CD4-positive, alpha-beta T cell treated with Interleukin-12 subunit alpha and Interleukin-12 subunit beta, for 1 hour (primary cell): ENCODE data around the gene SIK3.

Experiments
- DNase-seq: peaks from one replicate; pipeline ENCODE4 v3.0.0-alpha.2; 2020

SIK3 gene

DNA sequence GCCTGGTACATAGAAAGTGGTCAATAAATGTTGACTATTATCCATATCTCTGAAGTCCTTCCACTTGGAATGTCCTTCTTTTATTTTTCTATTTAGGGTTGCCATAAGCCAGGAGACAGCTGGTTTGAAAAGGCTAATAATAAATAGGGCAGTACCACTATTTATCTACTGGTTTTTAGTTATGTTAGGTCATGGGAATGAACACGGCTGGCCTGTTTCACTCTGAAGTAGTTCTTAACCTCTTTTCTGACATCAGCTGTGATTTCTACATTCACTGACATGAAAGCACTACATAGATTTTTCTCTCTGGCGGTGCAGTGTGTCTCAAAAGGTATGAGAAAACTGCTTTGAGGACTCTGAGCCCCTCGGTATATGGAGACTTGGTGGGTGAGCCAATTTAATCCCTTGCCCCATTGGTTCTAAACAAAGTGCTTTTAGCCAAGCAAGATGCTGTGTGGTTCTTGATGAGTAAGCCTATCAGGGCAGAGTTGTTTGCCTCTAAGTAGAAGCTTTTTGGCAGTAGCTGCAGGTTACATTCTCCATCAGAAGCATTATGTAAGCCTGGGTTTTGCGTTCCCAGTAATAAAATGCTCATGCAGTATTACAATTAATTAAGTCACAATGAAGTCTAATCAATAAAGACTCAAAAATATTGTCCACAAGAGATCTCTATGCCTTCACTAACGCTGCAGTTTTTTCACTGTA lies 212.1 kb downstream of the SIK3 start:
- DNase-seq = no peak

DNA sequence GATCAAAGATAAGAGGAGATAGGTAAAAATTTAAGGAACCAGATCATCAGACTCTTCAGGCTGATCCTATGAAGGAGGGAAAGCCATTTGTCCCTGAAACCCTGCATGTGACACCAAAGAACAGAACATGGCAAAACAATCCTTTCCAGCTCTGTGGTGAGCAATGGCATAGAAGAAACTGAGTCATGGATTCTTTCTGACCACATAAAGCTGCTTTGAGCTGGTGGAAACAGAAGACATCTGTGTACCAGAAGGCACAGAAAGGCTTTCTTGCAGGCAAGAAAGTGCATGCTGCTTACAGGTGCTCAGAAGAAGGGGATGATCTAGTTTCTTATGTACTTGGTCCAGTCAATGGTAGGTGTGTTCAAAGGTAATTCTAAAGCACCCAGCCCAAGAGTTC lies 215.8 kb downstream of the SIK3 start:
- DNase-seq = no peak

DNA sequence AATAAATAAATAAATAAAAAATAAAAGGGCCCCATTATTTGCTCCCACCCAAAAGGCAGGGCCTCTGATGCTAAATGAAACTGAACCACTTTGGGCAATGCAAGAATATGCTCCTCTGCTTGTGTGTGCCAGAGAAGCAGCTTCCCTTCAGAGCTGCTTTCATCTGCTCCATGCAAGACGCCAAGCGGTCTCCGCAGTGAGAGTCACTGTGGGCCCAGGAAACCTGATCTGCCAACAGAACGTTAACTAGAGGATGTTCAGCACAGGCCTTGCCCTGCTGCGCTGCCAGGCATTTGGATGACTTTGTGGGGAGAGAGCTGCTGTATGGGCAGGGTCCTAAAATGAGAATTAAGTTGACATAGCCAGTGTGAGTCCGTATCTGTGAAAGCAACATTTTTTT lies 217.1 kb downstream of the SIK3 start:
- no peak for DNase-seq

DNA sequence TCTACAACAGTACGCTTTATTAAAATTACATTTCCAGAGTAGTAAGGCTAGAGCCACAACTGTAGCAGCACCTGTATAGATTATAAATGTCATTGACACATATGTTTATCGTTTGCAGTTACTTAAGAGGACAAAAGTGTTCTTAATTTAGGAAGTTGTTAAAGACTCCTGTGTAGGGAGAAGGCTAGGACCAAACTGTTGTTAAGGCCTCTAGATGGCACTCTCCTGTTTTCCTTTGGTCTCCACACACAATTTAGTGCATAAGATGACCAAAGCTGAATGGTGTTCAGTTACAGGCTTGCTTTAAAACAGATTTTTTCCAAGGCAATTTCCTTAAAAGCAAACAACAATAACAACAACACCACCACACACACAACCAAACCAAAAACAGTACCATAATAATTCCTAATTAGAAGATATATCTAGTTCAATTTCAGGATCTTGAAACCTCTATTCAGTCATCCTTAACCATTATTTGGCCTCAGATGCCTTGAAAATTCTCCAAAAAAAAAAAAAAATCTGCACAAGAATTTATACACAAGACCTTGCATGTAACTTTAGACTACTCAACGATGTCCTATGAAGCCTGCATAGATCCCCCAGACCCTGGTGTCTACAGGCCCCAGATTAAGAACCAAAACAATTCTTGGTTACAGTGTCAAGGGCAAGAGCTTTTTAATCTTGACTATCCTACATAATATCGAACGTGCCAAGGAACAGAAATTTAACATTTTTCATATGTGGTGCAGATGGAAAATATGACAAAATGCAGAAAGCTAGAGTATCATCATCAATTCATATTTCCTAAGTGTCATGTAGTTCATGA lies 218.2 kb downstream of the SIK3 start:
- DNase-seq = peak; percentile 69

DNA sequence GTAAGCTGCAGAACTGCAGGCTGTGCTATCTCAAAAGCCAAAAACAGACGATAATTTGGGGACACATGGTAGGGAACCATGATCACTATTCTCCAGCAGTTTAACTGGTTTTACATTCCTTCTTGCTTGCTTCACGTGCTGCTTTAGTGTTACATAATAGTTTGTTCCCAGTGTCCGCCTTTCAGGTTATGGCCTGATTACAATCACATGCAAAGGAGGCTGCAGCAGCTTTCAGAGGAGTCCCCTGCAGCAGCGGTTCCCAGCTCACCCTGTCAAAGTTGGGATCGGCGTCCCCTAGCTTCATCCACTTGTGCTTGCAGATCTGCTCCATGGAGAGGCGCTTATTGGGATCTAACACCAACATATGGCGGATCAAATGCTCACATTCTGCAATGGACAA lies 221.6 kb downstream of the SIK3 start:
- no peak for DNase-seq

DNA sequence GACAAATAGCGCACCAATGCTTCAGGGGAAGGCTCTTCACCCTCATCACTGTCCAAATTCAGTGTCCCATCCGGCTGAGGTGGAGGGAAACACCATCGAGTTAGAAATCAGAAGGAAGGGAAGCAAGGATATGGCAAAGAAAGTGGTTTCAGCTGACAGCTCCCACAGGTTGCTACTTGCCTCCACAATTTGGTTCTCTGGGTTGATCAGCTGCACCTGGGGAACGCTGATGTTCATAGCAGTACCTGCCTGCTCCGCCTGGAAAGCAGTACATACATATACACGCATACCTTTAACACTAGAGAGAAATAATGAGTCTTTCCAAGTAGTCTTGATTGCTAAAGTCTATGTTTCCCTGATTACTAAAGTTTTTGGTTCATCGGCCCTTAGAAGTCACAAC lies 223.0 kb downstream of the SIK3 start:
- no peak for DNase-seq

DNA sequence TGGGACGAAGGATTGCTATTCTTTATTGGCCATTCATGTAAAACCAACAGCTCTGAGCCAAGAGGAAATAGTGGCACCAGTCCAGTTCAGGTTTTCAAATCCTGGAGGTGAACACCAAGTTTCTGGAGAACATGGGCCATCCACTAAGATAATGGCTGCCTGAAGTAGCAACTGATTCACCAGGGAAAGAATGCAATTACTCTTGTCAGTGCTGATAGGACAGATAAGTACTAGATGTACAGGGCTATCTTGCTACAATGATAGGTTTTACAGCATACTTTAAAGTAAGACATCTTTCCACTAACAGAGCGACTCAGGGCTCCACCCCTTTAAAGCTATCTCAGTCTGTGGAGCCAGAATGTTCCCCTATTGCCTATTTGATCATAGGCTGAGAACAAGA lies 224.0 kb downstream of the SIK3 start:
- no peak for DNase-seq

DNA sequence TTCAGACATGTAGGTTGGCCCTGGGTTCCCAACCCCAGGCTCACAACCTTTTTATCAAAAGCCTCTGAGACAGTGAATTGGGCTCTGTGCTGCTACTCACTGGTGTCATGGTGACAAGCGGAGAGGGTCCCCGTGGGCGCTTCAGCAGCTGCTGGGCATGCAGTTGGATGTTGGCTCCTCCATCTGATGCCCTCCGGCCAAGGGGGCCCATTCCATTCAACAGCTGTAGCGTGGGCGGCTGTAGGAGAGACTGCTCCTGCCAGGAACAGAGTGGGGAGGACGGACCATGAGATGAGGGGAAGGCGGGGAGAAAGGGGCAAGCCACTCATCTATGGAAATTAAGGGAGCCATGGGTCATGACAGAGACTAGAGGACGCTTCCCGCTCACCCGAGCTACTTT lies 224.8 kb downstream of the SIK3 start:
- DNase-seq = no peak

DNA sequence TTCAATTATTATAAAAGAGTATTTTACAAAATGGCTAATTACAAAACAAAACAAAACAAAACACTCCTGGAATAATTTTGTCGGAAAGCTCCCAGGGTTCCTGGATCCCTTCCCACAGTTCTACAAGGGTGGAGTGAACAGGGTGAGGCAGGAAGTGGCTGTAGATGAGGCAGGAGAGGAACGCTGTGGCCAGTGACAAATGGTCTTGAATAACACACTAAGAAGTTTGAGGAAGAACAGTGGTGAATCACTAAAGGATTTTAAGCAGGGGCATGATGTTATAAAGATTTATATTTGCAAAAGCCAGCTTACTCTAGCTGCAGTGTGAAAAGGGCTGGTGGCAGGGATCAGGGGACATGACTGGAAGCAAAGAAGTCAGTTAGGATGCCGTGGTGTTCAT lies 227.0 kb downstream of the SIK3 start:
- DNase-seq = no peak

DNA sequence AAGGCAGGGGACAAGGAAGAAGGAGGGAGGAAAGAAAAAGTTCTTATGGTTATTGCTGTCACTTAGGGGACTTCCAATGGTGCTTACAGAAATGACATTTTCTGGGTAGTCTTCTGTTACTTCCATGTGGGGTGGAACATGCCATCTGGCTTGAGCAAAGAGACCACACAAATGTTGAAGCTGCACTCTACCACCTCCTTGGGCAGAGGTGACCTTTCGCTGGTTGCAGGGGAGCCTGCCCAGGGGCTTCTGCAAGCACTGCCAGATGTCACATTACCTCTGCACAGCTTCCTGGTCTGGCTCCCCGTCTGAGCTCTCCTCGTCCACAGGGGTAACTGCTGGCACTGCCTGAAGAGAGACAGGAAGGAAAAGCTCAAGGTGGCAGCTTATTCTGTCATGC lies 228.2 kb downstream of the SIK3 start:
- DNase-seq = no peak

DNA sequence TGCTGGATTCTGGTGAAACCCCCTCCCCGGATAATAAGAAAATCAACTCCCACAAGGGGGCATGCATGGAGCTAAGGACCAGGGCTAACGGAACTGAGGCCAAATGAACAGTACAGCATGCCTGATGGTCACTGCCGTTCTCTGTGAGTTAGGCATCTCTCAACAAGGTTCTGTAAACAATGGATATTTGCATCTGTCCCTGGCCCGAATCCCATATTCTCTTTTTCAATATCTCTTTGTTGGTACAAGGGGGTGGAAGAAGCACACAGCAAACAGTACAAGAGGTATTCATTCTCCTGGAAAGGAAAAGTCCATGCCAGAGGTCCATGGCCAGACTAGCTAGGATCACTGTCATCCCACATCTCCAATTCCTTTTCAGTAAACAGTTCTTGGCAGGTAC lies 228.6 kb downstream of the SIK3 start:
- DNase-seq = no peak

DNA sequence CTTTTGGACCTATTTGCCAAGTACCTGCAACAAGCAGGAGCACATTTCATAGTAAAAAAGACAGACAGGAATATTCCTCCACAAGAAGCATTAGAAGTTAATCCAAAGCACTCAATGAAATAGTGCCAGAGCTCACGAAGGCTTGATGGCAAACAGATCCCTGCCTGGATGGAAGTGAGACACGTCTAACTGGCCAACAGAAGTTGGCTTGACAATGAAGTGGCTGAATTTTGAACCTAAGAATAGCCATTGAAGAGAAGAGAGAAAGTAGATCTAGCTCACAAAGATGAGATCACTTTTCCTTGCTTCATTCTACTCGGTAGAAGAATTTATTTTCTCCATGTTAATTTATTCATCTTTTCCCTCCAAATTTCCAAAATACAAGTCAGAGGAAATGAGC lies 230.2 kb downstream of the SIK3 start:
- DNase-seq = no peak

DNA sequence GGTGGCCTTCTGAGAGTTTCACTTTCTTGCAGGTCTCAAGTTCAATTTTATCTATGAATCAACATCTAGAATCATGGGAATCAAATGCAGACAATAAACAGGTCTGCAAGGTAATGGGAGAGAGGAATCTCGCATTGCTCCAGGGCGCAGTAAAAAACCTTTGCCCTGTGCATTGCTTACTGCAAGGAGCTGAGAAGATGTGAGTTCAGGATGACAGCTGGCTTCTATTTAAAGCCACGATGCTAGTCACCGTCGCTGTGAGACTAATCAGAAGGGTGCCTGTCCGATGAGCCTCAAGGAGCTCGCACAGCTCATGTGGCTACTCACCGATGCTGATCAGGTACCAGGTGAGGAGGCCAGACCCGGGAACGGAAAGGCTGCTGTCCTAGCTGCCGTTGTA lies 230.6 kb downstream of the SIK3 start:
- no peak for DNase-seq

DNA sequence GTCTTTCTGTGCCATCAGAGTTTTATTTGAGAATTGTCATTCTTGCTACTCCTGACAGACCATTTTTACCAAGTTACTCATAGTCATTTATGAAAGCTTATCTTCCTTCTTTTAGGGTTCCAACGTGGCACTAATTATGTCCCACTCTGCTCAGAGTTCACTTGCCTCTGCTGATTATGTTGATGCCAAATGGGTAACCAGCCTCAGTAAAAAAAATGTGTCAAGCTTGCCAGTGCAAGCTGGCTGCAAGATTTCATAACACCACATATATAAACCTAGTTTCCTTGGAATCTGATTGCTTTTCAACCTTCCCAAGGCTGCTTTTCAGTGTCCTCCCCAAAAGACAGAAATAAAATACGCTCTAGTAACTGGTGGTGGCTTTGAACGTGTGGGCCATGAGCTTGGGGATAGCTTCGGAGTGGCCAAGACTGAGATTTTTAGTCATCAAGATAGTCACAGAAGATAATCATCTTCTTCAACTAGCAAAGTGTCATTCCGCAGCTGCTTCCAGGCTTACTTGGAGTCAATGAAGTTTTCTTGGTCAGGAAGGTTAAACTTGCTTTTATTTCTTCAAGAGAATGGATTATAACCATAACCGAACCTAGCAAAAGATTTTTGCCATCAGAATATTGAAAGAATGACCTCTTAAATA lies 231.3 kb downstream of the SIK3 start:
- no peak for DNase-seq

DNA sequence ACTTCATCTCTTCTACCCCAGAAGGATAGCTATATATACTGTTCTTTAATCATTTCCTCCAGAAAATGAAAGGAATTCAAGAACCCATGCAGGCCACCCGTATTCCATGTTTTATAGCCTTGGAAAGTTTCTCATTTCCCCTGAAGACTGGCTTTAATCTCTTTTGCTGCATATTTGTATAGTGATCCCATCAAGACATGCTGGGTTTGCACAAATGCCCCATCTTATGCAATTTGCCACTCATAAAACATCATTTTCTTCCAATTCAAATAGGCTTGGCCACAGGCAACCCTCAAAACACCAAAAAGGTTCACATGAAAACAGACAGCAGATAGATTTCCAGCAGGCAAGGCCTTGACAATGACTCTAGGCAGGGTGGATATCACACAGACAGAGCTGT lies 232.5 kb downstream of the SIK3 start:
- no peak for DNase-seq

DNA sequence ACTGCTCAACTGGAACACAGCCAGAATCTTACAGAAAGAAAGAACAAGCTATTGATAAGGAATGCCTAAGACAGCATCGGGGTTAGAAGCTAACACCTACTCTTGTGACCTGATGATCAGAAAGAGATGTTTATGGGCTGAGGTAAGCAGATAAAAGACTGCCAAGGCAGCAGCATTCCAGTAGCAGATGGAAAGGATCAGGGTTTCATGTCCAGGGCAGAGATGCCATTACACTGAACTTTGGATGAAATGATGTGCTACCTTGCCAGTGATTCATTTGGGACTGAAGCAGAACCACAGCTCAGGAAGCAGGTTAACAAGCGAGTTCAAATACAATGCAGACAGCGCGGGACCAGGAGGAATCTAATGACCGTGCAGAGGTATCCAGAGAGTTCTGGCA lies 233.7 kb downstream of the SIK3 start:
- DNase-seq = no peak

DNA sequence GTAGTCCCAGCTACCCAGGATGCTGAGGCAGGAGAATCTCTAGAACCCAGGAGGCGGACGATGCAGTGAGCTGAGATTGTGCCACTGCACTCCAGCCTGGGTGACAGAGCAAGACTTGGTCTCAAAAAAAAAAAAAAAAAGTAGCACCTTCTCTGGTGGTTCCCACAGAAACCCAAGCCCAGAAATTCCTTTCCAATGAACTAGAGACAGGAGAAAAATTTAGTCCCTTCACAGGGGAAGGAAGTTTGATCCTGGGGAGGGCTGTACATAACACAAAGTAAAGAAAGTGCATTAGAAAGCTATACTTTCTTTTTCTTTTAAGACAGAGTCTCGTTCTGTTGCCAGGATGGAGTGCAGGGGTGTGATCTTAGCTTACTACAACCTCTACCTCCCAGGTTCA lies 235.3 kb downstream of the SIK3 start:
- no peak for DNase-seq

DNA sequence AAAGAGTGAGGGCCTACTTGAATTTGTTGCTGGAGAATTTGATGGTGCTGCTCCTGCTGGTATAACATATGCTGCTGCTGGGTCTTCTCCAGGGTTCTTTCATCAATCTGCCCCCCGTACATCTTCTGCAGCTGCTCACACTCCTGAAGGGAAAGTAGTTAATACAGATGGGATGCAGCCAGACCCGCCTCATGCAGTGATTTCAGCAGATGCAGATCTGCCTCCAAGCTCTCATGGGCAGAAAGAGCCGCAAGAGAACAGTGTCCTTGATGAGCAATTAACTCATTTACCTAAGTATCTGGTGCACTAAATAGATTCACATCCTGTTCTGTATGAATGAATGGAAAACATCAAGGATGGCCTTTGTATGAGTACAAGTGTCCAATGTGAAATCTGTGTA lies 236.0 kb downstream of the SIK3 start:
- DNase-seq = no peak

DNA sequence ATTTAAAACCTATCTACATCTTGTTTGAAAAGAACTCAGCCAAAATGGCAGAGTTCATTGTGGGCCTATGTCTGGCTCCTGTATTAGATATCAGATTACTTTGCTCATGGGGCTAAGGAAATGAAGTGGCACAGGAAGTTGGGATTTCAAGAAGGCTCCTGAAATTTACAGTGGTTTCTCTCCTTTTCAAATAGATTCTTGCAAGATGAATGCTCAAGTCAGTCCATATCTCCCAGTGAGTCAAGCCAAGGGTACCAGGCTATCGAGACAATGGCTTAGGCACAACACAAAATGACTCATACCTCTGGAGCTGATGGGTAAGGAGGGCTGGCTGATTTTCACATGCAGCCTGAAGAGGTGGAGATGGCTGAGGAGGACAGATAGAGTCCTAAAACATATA lies 236.7 kb downstream of the SIK3 start:
- no peak for DNase-seq

DNA sequence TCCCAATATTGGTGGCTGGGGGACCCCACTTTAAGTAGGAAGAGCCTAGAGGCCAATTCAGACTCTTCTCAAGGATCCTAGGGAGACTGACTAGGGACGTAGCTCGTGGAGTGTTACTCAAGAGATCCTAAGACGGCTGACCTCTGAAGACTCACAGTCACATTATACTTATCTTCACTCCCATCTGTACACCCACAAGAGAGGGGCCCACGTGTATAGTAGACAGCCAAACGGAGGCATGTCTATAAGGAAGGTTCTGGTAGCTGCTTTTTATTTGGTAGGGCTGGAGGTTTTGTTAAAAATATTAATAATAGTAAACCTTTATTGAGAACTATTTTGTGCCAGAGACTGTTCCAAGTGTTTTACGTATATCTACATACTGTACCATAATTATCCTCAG lies 237.9 kb downstream of the SIK3 start:
- no peak for DNase-seq

DNA sequence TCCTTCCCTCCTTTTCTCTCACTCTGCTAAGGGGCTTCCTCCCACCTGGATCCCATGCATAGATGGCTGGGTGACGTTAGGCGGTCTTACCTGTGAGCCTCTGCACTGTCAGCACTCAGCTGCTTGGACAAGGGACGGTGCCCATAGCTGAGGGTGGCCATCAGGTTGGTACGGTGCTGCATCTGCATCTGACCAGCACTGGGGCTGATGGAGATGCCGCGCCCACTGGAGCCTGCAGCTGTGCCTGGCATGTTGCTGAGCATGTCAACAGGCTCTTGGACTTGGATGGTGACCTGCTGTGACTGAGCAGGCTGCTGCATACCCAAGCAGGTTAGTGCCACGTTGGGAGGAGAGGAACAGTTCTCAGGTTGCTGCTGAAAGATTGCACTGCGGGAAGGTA lies 239.1 kb downstream of the SIK3 start:
- DNase-seq = no peak

DNA sequence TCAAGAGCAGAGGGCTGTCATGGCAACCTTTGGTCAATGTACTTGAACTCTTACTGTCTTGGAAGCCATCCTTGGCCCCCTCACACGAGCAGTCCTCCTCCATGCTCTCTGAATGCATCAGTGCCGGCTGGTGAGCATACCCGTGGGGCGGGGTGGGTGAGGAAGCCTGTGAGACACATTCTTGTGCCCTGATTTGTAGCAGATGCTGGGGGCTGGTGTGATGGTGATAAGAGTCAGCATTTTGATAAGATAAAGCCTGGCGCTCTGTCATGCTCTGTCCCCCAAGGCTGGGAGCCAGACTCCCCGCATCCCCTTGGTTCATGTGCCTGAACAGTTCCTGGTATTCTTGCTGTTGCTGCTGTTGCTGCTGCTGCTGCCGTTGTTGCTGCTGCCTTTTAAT lies 240.3 kb downstream of the SIK3 start:
- DNase-seq = no peak

DNA sequence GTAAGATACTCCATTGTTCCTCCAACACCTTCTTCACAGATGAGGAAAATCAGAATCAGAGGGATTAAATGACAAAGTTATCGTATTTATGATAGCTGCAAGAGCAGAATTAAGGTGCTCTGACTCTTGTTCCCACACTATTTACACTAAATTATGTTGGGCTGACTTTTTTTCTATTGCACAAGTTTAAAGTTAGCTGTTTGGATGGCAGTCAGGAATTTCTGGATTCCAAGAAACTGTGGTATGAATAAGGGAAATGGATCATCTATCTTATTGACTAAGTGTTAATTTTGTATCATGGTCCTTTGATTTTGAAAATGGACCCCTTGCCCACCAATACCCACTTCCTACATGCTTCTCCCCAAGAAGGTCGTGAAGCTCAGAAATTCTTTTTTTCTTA lies 240.9 kb downstream of the SIK3 start:
- no peak for DNase-seq

DNA sequence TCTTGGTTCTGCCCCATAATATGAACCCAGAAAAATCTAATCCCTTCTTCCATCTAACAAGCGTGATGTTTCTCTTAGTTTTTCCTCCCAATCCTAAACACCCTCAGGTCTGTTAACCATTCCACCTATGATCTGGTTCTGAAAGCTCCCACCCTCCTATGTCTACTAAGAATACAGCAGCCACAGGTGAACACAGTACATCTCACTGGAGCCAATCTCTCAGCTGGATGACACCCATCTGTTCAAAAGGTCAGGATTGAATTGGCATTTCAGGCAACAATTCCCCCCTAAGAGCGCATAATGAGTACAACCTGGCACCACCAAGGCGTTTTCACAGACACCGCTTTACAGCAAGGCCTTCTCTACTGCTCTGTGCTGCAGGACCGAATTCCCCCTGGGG lies 241.8 kb downstream of the SIK3 start:
- DNase-seq = no peak
